DMS53 (cell line): ENCODE measurements around the gene CD63.
"Not testable (repeated sequence)": the region's sequence is repeated elsewhere in the genome, so short reads cannot be mapped to it uniquely, and the experiment has no call there.

Experiments
- DNase-seq: peaks from one replicate; lab custom pipeline; 2025; lab: John Stamatoyannopoulos, UW

The CD63 gene

GRCh38 chr12:55728939-55729818 lies at the start of gene CD63:
Gene CD63, minus strand, starts transcription at chr12:55729009. Its CDS starts 668 bp downstream, at chr12:55728341.
- peak; percentile 96 for DNase-seq

- no peak for DNase-seq
Measured at GRCh38 chr12:55777856-55778255, 49.0 kb upstream of the CD63 start.

- DNase-seq = no peak
Measured at GRCh38 chr12:55771736-55772135, 42.9 kb upstream of the CD63 start.

GRCh38 chr12:55767156-55767555 lies 38.3 kb upstream of the CD63 start:
- no peak for DNase-seq

- no peak for DNase-seq
Measured at GRCh38 chr12:55765736-55766290, 37.0 kb upstream of the CD63 start.

GRCh38 chr12:55762646-55763045 lies 33.8 kb upstream of the CD63 start:
- no peak for DNase-seq

GRCh38 chr12:55760663-55761062 lies 31.9 kb upstream of the CD63 start:
- DNase-seq = no peak

- not testable (repeated sequence) for DNase-seq
Measured at GRCh38 chr12:55758575-55758974, 29.8 kb upstream of the CD63 start.

GRCh38 chr12:55757701-55758100 lies 28.9 kb upstream of the CD63 start:
- DNase-seq = no peak

- DNase-seq = no peak
Measured at GRCh38 chr12:55755246-55755645, 26.4 kb upstream of the CD63 start.

GRCh38 chr12:55748230-55748993 lies 19.6 kb upstream of the CD63 start:
- no peak for DNase-seq

- no peak for DNase-seq
Measured at GRCh38 chr12:55746913-55747231, 18.1 kb upstream of the CD63 start.

- DNase-seq = no peak
Measured at GRCh38 chr12:55746174-55746912, 17.5 kb upstream of the CD63 start.

- no peak for DNase-seq
Measured at GRCh38 chr12:55745361-55746173, 16.8 kb upstream of the CD63 start.

GRCh38 chr12:55744340-55745030 lies 15.7 kb upstream of the CD63 start:
- no peak for DNase-seq

GRCh38 chr12:55743406-55744339 lies 14.9 kb upstream of the CD63 start:
- DNase-seq = peak; percentile 79

GRCh38 chr12:55742719-55743405 lies 14.1 kb upstream of the CD63 start, which contains the start of gene GDF11:
Gene GDF11, plus strand, starts transcription at chr12:55743122. Its CDS starts 195 bp downstream, at chr12:55743317.
- peak; percentile 90 for DNase-seq

GRCh38 chr12:55741931-55742680 lies 13.3 kb upstream of the CD63 start:
- DNase-seq = peak; percentile 19
